Measurements from ENCODE around the gene GPR25.

The GPR25 gene

GRCh38 chr1:200892958-200893357 lies 20.2 kb downstream of the GPR25 start:
- in situ Hi-C loops (cut with MboI; ENCODE audit: low sequenced_read_pairs): no loop called here

- in situ Hi-C loops (cut with MboI; ENCODE audit: low sequenced_read_pairs): no loop called here
Measured at GRCh38 chr1:200893411-200893901, 20.7 kb downstream of the GPR25 start.

GRCh38 chr1:200894712-200895442 lies 22.1 kb downstream of the GPR25 start, which contains the start of gene INAVA:
INAVA (plus strand) TSS chr1:200894900; CDS start chr1:200898401, 3,501 bp downstream.
- in situ Hi-C loops (cut with MboI; ENCODE audit: low sequenced_read_pairs): no loop called here

- in situ Hi-C loops (cut with MboI; ENCODE audit: low sequenced_read_pairs): no loop called here
Measured at GRCh38 chr1:200895443-200895789, 22.6 kb downstream of the GPR25 start.

GRCh38 chr1:200895801-200896530 lies 23.2 kb downstream of the GPR25 start:
- in situ Hi-C loops (cut with MboI; ENCODE audit: low sequenced_read_pairs): no loop called here

GRCh38 chr1:200896531-200897196 lies 23.9 kb downstream of the GPR25 start:
- in situ Hi-C loops (cut with MboI; ENCODE audit: low sequenced_read_pairs): no loop called here

- in situ Hi-C loops (cut with MboI; ENCODE audit: low sequenced_read_pairs): no loop called here
Measured at GRCh38 chr1:200897259-200897658, 24.5 kb downstream of the GPR25 start.

- in situ Hi-C loops (cut with MboI; ENCODE audit: low sequenced_read_pairs): no loop called here
Measured at GRCh38 chr1:200899015-200899386, 26.2 kb downstream of the GPR25 start.

- in situ Hi-C loops (cut with MboI; ENCODE audit: low sequenced_read_pairs): no loop called here
Measured at GRCh38 chr1:200899451-200899915, 26.7 kb downstream of the GPR25 start.

GRCh38 chr1:200899954-200900867 lies 27.4 kb downstream of the GPR25 start:
- in situ Hi-C loops (cut with MboI; ENCODE audit: low sequenced_read_pairs): no loop called here

- in situ Hi-C loops (cut with MboI; ENCODE audit: low sequenced_read_pairs): no loop called here
Measured at GRCh38 chr1:200900877-200901276, 28.1 kb downstream of the GPR25 start.

GRCh38 chr1:200901350-200901749 lies 28.6 kb downstream of the GPR25 start:
- in situ Hi-C loops (cut with MboI; ENCODE audit: low sequenced_read_pairs): no loop called here

- in situ Hi-C loops (cut with MboI; ENCODE audit: low sequenced_read_pairs): no loop called here
Measured at GRCh38 chr1:200901796-200902444, 29.1 kb downstream of the GPR25 start.

GRCh38 chr1:200903793-200904192 lies 31.0 kb downstream of the GPR25 start:
- in situ Hi-C loops (cut with MboI; ENCODE audit: low sequenced_read_pairs): no loop called here

- in situ Hi-C loops (cut with MboI; ENCODE audit: low sequenced_read_pairs): no loop called here
Measured at GRCh38 chr1:200904772-200905171, 32.0 kb downstream of the GPR25 start.

- in situ Hi-C loops (cut with MboI; ENCODE audit: low sequenced_read_pairs): no loop called here
Measured at GRCh38 chr1:200905411-200906052, 32.8 kb downstream of the GPR25 start.

GRCh38 chr1:200906491-200906890 lies 33.7 kb downstream of the GPR25 start:
- in situ Hi-C loops (cut with MboI; ENCODE audit: low sequenced_read_pairs): no loop called here

- in situ Hi-C loops (cut with MboI; ENCODE audit: low sequenced_read_pairs): no loop called here
Measured at GRCh38 chr1:200907611-200908097, 34.9 kb downstream of the GPR25 start.

- in situ Hi-C loops (cut with MboI; ENCODE audit: low sequenced_read_pairs): no loop called here
Measured at GRCh38 chr1:200908191-200908868, 35.5 kb downstream of the GPR25 start.

All from HL-60/S4 (cell line).